Left renal cortex interstitium (tissue), 4 donors: ENCODE measurements around the gene FBXL3. TPM values are rescaled to one million over a fixed set of nuclear protein-coding genes. Genes with fewer than 3 reads are reported as not detected.

Source experiments
- DNase-seq, 4 donors: peaks; one replicate each; pipeline ENCODE4 v3.0.0-alpha.2; 2013; ENCODE audit warnings: low read depth in 4 of 4, low spot score in 2 of 4, missing footprints in 1 of 4
- polyA plus RNA-seq, 4 donors: library from polyadenylated mRNA; unstranded; fragments of 120-200 nt; gene quantifications; one replicate each; pipeline ENCODE4 v1.2.1, GENCODE V29; 2013; ENCODE audit not compliant: insufficient read length in 4 of 4

The FBXL3 gene, protein sequence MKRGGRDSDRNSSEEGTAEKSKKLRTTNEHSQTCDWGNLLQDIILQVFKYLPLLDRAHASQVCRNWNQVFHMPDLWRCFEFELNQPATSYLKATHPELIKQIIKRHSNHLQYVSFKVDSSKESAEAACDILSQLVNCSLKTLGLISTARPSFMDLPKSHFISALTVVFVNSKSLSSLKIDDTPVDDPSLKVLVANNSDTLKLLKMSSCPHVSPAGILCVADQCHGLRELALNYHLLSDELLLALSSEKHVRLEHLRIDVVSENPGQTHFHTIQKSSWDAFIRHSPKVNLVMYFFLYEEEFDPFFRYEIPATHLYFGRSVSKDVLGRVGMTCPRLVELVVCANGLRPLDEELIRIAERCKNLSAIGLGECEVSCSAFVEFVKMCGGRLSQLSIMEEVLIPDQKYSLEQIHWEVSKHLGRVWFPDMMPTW
- 10 to 100 TPM; 55.0 to 66.1 (median 61.4) TPM for polyA plus RNA-seq

DNA sequence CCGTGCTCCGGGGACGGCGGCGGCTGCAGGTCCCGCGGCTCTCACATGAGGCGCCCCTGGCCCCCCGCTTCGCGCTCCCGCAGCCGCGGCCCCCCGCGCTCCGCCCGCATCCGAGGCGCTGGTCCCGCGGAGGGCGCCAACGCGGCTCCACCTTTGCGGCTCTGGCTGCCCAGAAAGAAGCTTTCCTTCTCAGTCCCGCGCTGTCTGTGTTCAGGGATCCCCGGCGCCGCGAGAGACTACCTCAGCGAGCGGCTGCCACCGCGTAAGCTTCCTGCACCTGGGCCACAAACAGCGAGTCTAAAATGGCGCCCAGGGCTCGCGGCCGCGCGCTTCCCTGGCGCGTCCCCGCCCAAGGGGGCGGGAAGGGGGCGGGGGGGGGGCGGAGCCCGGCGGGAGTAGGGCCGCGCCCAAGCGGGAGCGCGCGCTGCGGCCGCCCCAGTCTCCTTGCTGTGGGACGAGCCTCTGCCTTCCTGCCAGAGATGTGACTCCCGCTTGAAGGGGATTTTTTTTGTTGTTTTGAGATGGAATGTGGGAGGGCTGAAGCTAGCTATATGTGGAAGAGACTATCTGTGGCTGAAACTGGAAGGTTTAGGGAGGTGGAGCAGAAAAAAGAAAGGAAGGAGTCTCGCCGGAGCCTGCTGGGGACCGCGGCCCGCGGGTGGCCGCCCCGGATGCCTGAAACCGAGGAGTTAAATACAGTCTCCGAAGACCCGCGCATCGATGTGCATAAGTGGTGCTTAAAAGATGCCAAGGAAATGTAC, at the start of gene FBXL3:
TSS of gene FBXL3 (minus strand) at position 299 of the 761 bp plus-strand sequence. CDS start 5,299 bp downstream, outside the sequence.
- DNase-seq = peak; percentile 73 to 82 (median 76)

DNA sequence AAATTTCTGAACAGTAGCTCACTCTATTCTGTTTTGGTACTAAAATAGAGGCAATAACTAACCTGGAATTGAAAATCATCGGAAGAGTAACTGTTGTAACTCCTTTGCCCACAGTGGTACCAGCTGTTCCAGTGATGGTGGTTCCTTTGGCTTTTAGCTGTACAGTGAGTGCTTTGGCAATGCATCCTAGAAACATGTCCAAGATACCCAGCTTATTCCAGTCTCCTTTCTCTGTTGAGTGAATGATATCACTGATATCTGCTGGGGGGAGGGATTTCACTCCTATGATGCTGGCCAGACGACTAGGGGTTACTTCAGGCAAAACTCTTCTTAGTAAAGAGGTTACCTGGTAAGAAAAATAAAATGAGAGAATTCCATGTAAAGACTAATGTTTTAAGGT, 40.6 kb upstream of the FBXL3 start:
- no peak for DNase-seq

DNA sequence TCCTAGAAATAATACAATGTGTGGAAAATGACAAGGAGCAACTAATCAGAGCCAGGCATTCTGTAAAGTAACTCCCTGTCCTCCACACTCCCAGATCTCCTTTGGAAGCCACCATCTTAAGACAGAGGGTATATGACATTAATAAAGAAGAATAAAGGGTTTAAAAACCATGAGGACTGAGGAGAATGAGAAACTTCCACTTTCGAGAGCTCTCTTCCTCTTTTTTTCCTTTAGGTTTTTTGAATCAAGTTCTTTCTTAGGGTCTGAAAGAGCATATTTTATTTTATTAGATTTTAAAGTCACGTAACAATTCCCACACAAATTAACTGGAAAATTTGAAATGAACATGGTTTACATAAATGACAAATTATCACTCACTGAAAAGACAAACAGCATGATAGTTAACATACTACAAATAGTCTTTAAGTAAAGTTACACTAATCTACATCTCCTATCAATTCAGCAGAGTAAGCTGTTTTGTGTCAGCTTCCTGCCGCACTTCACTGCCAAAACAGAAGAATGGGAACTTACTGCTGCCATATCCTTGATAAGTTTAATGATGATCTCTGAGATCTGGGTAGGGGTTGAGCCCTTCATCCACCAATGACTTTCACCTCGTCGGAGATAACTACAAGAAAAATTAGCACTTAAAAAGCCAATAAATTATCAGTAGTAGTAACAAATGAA, 38.6 kb upstream of the FBXL3 start:
- DNase-seq = no peak

DNA sequence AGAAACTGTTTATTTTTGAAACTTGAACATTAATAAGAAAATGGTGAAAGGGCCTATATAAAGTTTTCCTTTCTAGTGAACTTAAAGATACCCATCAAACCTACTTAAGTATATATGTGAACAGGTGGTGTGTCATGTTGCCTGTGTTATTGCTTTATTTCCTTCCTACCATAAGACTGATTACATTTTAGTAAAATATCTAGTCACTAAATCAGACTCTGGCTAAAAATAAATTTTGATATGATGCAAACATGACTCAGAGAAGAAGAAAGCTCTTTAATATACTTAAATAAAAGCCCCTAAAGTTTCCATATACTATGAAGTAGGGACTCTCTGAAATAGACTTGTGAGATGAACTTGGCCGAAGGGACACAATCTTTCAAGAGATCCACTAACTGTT, 35.1 kb upstream of the FBXL3 start:
- no peak for DNase-seq

DNA sequence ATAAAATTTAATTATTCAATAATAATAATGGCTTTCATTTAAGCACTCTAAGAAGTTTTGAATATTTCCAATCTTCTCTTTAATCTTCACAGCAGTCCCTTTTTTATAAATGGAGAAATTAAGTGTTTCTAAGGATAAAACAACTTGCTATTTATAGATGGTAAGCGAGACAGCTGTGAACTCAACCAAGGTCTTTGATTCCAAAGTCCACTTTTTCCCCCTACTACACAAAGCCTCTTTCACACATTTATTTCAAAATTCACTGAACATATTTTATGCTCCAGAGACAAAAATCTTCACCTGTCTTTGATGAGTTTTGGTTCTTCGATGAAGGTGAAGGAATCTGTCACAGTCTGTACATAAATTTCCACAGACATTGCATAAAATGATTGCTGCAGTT, 34.4 kb upstream of the FBXL3 start:
- DNase-seq = no peak

DNA sequence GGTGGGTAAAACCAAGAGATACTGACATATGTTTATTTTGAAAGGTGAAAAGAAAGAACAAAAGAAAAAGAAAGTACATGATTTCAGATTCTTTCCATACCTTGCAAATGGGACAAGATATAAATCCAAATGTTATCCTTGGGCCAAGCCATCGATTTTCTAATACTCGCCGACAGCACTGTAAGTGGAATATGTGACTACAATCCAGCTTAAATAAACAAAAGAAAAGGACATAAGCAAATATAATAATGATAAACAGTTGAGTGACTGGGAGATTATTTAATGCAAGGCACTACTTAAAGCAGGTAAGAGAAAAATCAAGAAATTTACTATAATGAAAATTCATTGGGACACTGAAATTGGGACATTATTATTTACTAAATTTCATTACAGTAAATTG, 29.9 kb upstream of the FBXL3 start:
- no peak for DNase-seq

DNA sequence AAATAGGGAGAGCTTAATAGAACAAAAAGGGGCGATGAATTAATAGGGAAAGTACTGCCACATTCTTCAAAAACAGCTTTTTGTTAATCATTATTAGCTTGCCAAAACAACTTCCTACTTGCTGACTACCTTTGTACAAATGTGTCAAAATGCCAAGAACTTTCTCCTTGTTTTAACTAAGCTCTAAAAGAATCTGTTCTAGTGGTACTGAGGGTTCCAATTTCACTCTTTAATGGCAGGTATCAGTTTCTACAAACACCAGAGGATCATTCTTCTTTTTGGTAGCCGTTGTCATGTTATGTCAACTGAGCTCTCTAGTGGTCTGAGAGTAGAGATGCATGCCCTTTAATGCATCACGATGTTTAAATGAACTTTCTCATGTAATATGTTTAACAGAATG, 29.4 kb upstream of the FBXL3 start:
- peak in 1 of 4 donors; percentile 4 for DNase-seq

DNA sequence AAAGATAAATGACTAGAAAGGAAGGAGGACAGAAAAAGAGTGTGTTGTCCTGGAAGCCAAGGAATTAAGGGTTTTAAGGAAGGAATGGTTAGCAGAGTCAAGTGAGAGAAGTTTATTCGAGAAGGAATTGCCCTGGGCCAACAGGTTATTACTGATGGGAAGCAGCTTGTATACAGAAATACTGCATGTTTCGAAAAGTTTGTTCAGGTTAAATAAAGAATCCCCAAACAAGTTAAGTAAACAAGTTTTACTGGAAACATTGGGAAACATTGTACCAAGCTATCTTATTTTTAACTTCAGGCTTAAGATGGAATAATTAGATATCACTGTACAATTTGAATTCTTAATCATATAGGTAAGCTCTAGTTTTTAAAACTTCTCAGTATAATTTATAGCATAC, 28.2 kb upstream of the FBXL3 start:
- DNase-seq = no peak

DNA sequence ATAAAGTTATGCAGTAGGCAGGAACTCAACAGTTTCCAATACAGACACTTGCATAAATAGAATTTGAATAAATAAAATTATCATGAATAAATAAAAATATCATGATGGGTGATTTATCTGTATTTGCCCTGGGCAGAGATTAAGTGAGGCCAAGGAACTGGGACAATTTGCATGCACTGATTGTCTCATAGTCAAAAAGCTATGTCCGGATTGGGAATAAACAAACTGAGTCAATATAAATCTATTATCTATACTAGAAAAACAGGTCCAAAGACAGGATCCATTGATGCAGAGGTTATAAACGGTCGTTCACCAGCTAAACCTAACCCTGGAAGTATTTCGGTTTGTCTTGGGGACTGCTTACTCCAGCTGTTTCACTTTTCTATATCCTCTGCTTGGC, 26.2 kb upstream of the FBXL3 start:
- no peak for DNase-seq

DNA sequence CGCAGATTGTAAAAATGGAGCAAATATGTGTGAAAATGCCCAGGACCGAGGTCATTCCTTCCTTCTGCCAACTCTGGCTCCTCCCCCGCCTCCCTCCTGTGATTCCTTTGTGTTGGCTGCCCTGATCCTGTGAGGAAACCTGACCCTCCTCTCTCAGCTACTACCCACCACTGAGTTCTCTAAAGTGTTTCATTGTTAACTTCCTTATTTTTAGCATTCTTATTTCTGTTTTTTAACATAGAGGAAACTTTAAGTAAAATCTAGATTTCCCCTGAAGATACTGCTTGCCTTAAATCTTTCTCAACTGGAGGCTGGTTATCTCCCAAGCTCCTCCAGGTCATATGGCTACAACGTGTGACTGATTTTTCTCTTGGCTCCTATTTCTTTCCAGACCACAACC, 21.7 kb upstream of the FBXL3 start:
- DNase-seq = no peak

DNA sequence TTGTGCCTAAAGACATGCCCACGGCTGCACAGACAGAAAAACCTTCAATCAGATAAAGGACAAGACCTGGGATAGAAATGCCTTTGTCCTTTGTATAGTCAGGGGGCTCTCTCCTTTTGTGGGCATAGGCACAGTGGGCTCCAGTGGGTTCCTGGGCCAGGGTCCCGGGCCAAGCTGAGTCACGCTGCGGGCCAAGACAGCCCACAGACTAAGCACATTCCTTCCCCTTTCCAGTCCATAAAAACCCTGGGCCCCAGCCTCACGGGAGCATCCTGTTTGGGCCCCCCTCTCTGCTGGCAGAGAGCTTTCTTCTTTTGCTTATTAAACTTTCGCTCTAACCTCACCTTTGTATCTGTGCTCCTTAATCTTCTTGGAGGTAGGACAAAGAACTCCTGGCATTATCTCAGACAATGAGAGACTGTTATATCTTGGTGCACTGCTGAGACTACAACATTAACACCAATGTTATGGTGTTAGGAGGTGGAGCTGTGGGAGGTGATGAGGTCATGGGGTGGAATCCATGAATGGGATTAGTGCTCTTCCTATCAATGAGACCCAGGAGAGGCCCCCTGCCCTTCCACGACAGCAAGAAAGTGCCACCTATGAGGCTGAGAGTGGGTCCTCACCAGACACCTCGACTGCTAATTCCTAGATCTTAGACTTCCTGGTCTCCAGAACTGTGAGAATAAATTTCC, 20.8 kb upstream of the FBXL3 start:
- no peak for DNase-seq

DNA sequence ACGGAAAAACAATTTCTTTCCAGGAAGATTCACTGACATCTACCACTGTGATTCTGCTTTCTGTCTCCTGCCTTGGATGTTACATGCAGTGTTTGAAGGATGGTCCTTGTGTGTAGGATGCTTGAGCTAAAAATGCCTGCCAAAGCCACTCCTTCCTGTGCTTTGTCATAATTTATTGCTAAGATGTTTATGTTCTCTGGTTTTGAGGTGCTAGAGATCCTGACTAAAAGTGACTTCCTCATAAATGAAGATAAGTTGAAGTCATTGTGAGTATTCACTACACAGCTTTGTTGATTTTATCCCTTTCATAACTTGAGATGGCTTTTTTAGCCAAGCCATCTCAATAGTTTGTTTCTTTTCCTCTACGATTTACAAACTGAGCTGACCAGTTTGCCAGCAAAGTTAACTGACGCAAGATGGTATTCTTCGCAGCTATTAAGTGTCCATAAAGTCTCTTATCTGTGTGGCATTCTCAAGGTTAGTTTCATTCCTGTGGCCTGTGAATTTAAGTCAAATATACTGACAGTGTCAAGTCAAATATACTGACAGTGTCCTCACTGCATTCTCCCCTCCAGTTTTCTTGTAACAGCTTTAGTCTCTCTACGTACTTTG, 15.7 kb upstream of the FBXL3 start:
- no peak for DNase-seq

DNA sequence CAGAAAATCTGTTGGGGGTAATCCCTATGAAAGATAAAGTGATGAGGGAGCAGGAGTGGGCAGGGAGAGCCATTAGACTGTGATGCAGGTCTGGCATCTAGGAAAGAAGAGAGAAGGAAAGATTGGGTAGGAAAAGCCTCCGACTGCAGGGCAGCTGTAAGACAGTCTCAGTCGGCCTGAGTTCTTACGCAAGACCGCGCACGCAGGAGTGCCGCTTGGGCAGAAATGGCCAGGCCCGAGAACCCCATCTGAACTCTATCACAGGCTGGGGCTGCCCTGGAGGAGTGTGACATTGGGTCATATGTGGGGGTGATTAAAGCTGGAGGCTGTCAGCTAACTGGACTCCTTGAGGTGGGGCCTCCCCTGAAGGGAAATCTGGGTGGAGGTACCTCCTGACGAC, 13.9 kb upstream of the FBXL3 start:
- no peak for DNase-seq

DNA sequence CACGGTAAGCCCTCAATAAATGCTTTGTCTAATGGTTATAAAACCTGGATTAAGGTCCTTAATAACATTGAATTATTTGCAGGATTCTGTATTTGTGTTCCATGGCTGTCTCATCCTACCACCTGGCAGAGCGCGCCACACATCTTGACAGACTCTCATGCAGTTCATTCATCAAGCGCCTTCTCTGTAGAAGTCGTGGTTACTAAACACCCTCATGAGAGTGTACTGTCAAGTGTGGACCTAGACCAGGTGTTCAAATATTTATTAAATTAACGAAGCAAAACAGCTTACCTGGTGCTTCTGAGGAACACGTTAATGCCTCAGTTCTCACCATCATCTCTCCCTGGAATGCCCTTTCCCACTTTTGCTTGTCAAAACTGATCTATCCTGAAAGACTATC, 13.1 kb upstream of the FBXL3 start:
- no peak for DNase-seq

DNA sequence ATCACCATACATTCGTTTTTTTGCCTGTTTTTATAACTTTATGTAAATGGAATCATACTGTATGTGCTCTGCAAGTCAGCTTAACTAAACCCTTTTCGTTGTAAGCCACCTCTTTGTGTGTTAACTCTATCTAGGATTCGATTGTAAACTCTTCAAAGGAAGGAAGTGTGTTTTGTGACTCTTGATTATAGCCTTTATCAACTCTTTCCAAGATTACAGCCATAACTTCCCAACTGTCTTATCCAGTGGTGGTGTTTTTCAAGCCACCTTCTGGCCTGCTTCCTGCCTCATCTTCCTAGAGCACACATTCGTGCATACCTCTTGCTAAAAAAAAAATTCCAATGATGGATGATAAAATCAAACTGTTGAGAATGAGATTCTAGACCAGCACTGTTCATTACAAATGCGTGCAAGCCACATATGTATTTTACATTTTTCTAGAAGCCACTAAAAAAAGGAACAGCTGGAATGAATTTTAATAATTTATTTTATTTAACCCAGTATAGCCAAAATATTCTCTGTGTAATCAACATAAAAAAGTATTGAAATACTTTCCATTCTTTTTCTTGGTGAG, 12.0 kb upstream of the FBXL3 start:
- DNase-seq = no peak

DNA sequence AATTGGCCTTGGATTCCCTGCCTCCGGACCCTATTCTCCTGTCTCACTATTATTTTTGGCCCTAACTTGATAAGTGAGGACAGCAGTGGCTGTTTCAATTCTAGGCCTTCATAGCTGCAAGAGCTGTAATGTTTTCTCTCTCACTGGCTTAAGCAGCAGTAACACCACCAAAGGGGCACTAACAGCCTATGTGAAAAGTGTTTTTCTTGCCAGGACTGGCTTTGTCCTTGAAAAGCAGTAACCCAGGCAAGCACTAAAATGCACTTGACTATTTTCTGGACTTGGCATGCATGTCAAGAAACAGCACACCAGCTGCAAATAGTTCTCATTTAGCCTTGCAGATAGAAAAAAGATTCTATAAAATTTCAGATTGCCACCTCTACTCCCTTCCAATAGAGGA, 9.3 kb upstream of the FBXL3 start:
- no peak for DNase-seq

DNA sequence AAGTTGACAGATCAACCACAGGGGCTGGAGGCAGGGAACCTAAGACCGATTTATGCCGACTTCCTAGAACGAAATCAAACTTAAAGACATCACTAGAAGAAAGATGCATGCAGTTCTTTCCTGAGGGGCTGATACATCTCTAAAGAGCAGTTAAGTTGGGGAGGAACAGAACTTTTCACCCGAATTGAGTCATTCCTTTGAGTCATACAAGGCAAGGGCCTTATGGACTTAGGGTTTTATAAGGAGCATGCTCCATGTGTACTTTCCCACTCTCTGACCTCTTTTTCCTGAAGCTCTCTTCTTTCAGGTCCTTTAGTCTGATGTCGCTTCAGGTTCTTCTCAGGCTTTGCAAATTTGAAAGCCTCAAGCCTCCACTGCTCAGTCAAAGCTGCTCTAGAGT, 7.9 kb upstream of the FBXL3 start:
- DNase-seq = no peak

DNA sequence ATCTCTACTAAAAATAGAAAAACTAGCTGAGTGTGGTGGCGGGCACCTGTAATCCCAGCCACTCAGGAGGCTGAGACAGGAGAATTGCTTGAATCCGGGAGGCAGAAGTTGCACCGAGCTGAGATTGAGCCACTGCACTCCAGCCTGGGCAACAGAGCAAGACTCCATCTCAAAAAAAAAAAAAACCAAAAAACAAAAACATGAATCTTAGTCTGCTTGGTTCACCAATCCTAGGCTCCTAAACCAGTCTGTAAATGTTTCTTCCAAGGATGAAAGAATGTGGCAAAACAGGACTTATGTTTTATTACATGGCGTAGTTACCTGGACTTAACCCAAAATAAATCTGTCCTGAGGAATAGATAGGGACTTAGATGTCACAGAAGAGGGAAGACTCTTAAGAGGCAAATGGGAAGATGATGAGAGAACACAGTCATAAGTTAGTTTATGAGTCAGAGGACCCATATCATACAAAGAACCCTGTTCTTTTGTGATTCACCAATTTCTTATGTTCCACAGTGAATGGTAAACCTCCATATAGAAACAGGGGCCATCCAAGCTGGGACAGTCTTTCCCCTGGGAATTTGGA, 6.9 kb upstream of the FBXL3 start:
- no peak for DNase-seq

DNA sequence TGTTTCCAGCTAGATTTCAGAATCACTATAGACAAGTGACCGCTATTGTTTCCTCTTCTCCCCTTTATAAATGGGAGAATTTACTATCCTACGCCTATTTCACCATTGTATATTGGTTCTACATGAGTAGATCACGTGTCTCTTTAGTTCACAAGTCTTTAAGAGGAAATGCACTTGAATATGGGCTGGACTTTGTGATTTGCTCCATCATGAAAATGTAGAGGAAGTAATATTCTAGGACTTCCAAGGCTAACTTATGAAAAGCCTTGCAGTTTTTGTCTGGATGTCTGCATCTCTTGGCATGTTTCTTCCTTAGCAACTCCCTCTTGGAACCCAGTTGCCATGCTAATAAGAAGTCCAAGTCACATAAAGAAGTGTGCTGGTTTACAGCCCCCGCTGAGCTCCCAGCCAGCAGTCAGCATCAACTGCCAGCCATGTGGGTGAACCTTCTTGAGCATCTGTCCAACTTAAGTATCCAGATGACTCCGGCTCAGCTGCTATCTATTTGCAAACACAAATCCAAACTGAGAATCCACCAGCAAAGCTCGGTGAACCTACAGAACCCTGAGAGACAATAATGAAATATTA, 4.8 kb upstream of the FBXL3 start:
- no peak for DNase-seq
